GM12875 (cell line): Measurements from ENCODE around the gene TSR1.

Experiments used
- H3K4me3 ChIP-seq: one replicate; pipeline ENCODE4 v1.5.1; 2011; ENCODE audit warnings: low read depth, low read length, control low read depth
- CTCF ChIP-seq: IDR thresholded peaks from 2 replicates; pipeline ENCODE4 v1.5.1; 2011; ENCODE audit warnings: low read depth, mild to moderate bottlenecking, control low read depth, inconsistent platforms, low read length, moderate library complexity, borderline replicate concordance; ENCODE audit not compliant: insufficient read depth

Gene TSR1

GRCh38 chr17:2368359-2368758, 32.1 kb upstream of the TSR1 start:
- H3K4me3 ChIP-seq: no peak overlapping the region
- TF ChIP-seq CTCF: no peak

GRCh38 chr17:2366747-2367494, 30.7 kb upstream of the TSR1 start:
- TF ChIP-seq CTCF: no peak
- no peak overlapping the region for H3K4me3 ChIP-seq

- TF ChIP-seq CTCF: no peak
- H3K4me3 ChIP-seq: no peak overlapping the region
These were observed 28.9 kb upstream of the TSR1 start for GRCh38 chr17:2365132-2365531.

- H3K4me3 ChIP-seq: no peak overlapping the region
- TF ChIP-seq CTCF: no peak
These were observed 28.5 kb upstream of the TSR1 start for GRCh38 chr17:2364763-2365116.

GRCh38 chr17:2363851-2364762, 27.9 kb upstream of the TSR1 start:
- H3K4me3 ChIP-seq: no peak overlapping the region
- TF ChIP-seq CTCF: no peak

GRCh38 chr17:2363318-2363717, 27.1 kb upstream of the TSR1 start:
- no peak overlapping the region for H3K4me3 ChIP-seq
- no peak for TF ChIP-seq CTCF
